Measurements from ENCODE around the gene SAMD13.

GRCh38 chr1:84259376-84259775, 42.1 kb upstream of the SAMD13 start:
- no peak for TF ChIP-seq RFX5 (IDR thresholded peaks at IDR 0.05; ENCODE audit: low read length)
- TF ChIP-seq EP300 (IDR thresholded peaks at IDR 0.05; ENCODE audit: borderline replicate concordance in 1 of 2, low read depth in 1 of 2, low read length in 1 of 2): no peak
- TF ChIP-seq POLR2AphosphoS5 (IDR thresholded peaks at IDR 0.05; ENCODE audit: low read depth, low read length): no peak
- no peak for TF ChIP-seq USF2 (IDR thresholded peaks at IDR 0.05; ENCODE audit: borderline replicate concordance, low read depth, low read length)
- TF ChIP-seq CHD2 (IDR thresholded peaks at IDR 0.05; ENCODE audit: low read length, partially characterized antibody): no peak
- TF ChIP-seq FOSL2 (IDR thresholded peaks at IDR 0.05; ENCODE audit: borderline replicate concordance, low read depth): no peak
- no peak for TF ChIP-seq CTCF (IDR thresholded peaks at IDR 0.05)
- TF ChIP-seq SIN3A (IDR thresholded peaks at IDR 0.05; ENCODE audit: borderline replicate concordance, low read depth, low read length): no peak
- no peak for TF ChIP-seq MXI1 (IDR thresholded peaks at IDR 0.05; ENCODE audit: low read depth, low read length)
- no peak for TF ChIP-seq RAD21 (IDR thresholded peaks at IDR 0.05; ENCODE audit: low read length)
- TF ChIP-seq TAF1 (IDR thresholded peaks at IDR 0.05; ENCODE audit: borderline replicate concordance, low read depth, low read length): no peak

Data from SK-N-SH (cell line).